Stimulated activated CD4-positive, alpha-beta T cell treated with anti-CD3 and anti-CD28 coated beads, TNF-alpha, amount 100 ng/mL, for 48 hours (primary cell): Measurements from ENCODE around the gene SSNA1.
A peak's percentile ranks its signal among the peaks of the same experiment; 100 is the strongest.
"Not testable (repeated sequence)": the region's sequence is repeated elsewhere in the genome, so short reads cannot be mapped to it uniquely, and the experiment has no call there.

Experiments
- DNase-seq, 3 donors: peaks; one replicate each; pipeline ENCODE4 v3.0.0-alpha.2; 2020; ENCODE audit warnings: low read depth in 3 of 3

Gene SSNA1

GRCh38 chr9:137233143-137233980 is 44.9 kb downstream of the SSNA1 start:
- DNase-seq: no peak

- no peak for DNase-seq
These were observed 45.7 kb downstream of the SSNA1 start for GRCh38 chr9:137234055-137234697.

GRCh38 chr9:137234758-137235423 is 46.4 kb downstream of the SSNA1 start:
- DNase-seq: no peak

DNA sequence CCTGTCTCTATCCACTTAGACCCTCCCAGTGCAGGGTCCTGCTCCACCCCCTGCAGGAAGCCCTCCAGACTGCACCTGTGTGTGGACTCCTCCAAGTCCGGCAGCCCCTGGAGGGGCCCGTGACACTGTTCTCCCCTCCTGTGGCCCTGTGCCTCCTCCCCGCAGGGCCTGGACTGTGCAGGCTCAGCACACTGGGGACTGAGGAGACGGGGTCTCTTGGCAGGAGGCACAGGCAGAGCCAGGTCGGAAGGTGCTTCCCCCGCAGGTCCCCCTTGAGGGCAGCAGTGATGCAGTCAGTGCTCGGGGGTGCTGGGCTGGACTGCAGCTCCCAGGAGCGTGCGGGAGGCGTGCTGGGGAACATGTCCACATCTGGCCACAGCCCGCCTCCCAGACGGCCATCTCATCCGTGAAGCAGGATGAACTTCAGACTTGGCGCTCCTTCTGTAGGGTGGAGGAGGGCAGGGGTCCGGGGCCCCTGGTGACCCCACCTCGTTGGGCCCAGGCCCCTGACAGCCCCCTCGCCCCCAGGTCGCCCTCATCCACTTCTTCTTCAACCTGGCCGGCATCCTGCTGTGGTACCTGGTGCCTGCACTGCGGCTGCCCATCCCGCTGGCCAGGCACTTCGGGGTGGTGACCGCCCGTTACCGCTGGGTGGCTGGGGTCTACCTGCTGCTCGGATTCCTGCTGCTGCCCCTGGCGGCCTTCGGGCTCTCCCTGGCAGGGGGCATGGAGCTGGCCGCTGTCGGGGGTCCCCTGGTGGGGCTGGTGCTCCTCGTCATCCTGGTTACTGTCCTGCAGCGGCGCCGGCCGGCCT is 47.2 kb downstream of the SSNA1 start:
- DNase-seq: no peak

DNA sequence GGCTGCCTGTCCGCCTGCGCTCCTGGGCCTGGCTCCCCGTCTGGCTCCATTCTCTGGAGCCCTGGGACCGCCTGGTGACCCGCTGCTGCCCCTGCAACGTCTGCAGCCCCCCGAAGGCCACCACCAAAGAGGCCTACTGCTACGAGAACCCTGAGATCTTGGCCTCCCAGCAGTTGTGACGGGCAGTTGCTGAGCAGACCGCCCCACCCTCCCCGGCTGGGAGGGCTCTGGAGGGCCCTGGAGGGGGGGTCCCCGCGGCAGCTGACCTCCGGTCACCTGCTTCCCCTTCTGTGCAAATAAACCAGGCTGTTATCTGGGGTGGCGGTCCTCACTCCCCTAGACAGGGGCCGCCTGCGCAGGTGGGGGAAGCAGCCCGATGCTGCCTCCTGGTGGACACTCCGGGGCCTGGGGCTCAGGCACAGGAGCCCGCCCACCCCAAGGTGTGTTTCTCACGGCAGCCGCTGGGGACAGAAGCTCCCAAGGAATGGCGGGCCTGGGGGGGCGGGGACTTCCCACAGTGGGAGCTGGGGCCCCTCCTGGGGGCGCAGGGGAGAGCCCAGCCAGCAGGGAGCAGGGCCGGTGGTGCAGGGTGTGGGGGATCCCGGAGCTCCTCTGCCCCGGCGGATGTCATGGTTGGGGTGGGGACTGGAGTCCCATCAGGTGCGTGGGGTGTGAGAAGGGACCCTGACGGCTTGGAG is 47.9 kb downstream of the SSNA1 start:
- peak; percentile 78 to 91 (median 81) for DNase-seq

GRCh38 chr9:137236936-137237421 is 48.5 kb downstream of the SSNA1 start:
- DNase-seq: no peak

- no peak for DNase-seq
These were observed 49.6 kb downstream of the SSNA1 start for GRCh38 chr9:137237759-137238726.

GRCh38 chr9:137239541-137240200 is 51.2 kb downstream of the SSNA1 start:
- DNase-seq: not testable (repeated sequence)
